Mesendoderm (in vitro differentiated cells): ENCODE data around the gene GNG7.
A peak's percentile ranks its signal among the peaks of the same experiment; 100 is the strongest.

ENCODE experiments used
- DNase-seq: peaks from one replicate; pipeline ENCODE4 v3.0.0; 2013
- H2AK5ac ChIP-seq: 2 replicates; pipeline ENCODE4 v1.6.1; 2013; ENCODE audit warnings: low read length, inconsistent platforms
- H2BK120ac ChIP-seq: 2 replicates; pipeline ENCODE4 v1.6.1; 2013; ENCODE audit warnings: low read depth, mild to moderate bottlenecking, low read length, moderate library complexity, mixed read lengths
- H2BK15ac ChIP-seq: replicated peaks from 2 replicates; pipeline ENCODE4 v1.6.1; 2013; ENCODE audit warnings: low read depth, mild to moderate bottlenecking, moderate library complexity
- H2BK5ac ChIP-seq: 2 replicates; pipeline ENCODE4 v1.6.1; 2013; ENCODE audit warnings: low read length, inconsistent platforms
- H3K18ac ChIP-seq: 2 replicates; pipeline ENCODE4 v1.6.1; 2013; ENCODE audit warnings: mild to moderate bottlenecking, low read length, mixed read lengths
- H3K23ac ChIP-seq: one replicate; pipeline ENCODE4 v1.6.1; 2013; ENCODE audit warnings: low read length
- H3K27ac ChIP-seq: 2 replicates; pipeline ENCODE4 v1.5.1; 2013; ENCODE audit warnings: low read depth, mild to moderate bottlenecking, inconsistent platforms, low read length, moderate library complexity
- H3K27me3 ChIP-seq: 2 replicates; pipeline ENCODE4 v1.6.1; 2013; ENCODE audit warnings: low read length, control low read depth, mild to moderate bottlenecking, inconsistent platforms; ENCODE audit not compliant: insufficient read depth, poor library complexity
- H3K36me3 ChIP-seq: 2 replicates; pipeline ENCODE4 v1.6.1; 2013; ENCODE audit warnings: low read length, inconsistent platforms; ENCODE audit not compliant: control insufficient read depth, insufficient read depth
- H3K4ac ChIP-seq: one replicate; pipeline ENCODE4 v1.6.1; 2013; ENCODE audit warnings: low read depth, mild to moderate bottlenecking, low read length, moderate library complexity
- H3K4me1 ChIP-seq: 2 replicates; pipeline ENCODE4 v1.6.1; 2013; ENCODE audit warnings: low read depth, low read length, inconsistent platforms; ENCODE audit not compliant: control insufficient read depth
- H3K4me2 ChIP-seq: 2 replicates; pipeline ENCODE4 v1.6.1; 2013; ENCODE audit warnings: low read length
- H3K4me3 ChIP-seq: 2 replicates; pipeline ENCODE4 v1.5.1; 2013; ENCODE audit warnings: mild to moderate bottlenecking, low read length
- H3K56ac ChIP-seq: one replicate; pipeline ENCODE4 v1.6.1; 2013; ENCODE audit warnings: low read length
- H3K79me1 ChIP-seq: 2 replicates; pipeline ENCODE4 v1.6.1; 2013; ENCODE audit warnings: low read length, inconsistent platforms
- H3K79me2 ChIP-seq: 2 replicates; pipeline ENCODE4 v1.6.1; 2013; ENCODE audit warnings: mild to moderate bottlenecking, low read length; ENCODE audit not compliant: control insufficient read depth, insufficient read depth
- H3K9ac ChIP-seq: 2 replicates; pipeline ENCODE4 v1.6.1; 2013; ENCODE audit warnings: low read length, inconsistent platforms
- H4K5ac ChIP-seq: one replicate; pipeline ENCODE4 v1.6.1; 2013; ENCODE audit warnings: low read length
- H4K8ac ChIP-seq: one replicate; pipeline ENCODE4 v1.6.1; 2013; ENCODE audit warnings: low read depth, mild to moderate bottlenecking, control low read depth, low read length, moderate library complexity
- WGBS: extraction: QIAGEN DNeasy Blood & Tissue Kit; methylation state at CpG from one replicate; pipeline ENCODE4 v1.1.7; 2013; ENCODE audit warnings: low lambda C conversion rate, missing lambda C conversion rate; ENCODE audit not compliant: insufficient coverage; ENCODE audit errors: extremely low coverage; 5-methylcytosine and 5-hydroxymethylcytosine counted together

The GNG7 gene

DNA sequence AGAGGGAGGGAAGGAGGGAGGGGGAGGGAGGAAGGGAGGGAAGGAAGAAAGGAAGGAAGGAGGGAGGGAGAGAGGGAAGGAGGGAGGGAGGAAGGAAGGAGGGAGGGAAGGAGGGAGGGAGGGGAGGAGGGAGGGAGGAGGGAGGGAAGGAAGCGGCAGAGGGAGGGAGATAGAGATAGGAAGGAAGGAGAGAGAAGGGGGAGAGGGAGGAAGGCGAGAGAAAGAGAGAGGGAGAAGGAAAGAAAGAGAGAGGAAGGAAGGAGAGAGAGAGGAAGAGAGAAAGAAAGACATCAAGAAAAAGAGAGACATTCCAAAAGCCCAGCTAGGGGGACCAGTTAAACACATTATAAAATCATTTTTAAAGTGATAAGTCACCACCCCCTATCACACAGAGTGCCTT is 62.5 kb downstream of the GNG7 start:
- no peaks in the 10 kb centered on the region for H3K36me3 ChIP-seq
- WGBS, result 100% methylated on average over 2 of the region's 2 CpGs

DNA sequence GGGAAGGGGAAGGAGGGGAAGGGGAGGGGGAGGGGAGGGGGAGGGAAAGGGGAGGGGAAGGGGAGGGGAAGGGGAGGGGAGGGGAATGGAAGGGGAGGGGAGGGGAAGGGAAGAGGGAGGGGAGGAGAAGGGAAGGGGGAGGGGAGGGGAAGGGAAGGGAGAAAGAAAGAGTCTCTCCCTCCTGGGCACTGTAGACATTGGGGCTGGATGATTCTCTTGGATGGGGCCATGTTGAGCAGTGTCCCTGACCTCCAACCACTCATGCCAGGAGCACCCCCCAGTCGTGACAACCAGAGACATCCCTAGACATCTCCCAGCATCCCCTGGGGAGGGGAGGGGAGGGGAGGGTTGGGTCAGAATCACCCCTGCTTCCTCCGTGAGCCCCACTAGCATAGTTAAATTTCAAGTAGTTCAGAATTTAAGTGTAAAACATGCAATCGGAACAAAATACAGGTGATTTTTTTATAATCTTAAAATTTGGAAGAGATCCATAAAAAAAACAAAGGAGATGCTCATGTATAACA is 64.0 kb downstream of the GNG7 start:
- no peak overlapping the region for H4K5ac ChIP-seq
- H3K79me1 ChIP-seq, result no peaks in the 10 kb centered on the region
- H3K4me1 ChIP-seq, result no peaks in the 10 kb centered on the region
- no peak overlapping the region for H3K9ac ChIP-seq
- DNase-seq, result no peak
- H3K79me2 ChIP-seq, result no peaks in the 10 kb centered on the region
- no peak overlapping the region for H3K27ac ChIP-seq
- no peak overlapping the region for H3K56ac ChIP-seq
- H3K4ac ChIP-seq, result no peak overlapping the region
- H3K4me2 ChIP-seq, result no peak overlapping the region
- WGBS, result no CpG with 5 or more reads among the region's 3 CpGs
- H2AK5ac ChIP-seq, result no peak overlapping the region
- H2BK5ac ChIP-seq, result no peak overlapping the region
- H3K4me3 ChIP-seq, result no peak overlapping the region
- no peaks in the 10 kb centered on the region for H3K36me3 ChIP-seq
- H4K8ac ChIP-seq, result no peak overlapping the region
- no peak overlapping the region for H3K18ac ChIP-seq
- H2BK15ac ChIP-seq, result no peak overlapping the region
- no peaks in the 10 kb centered on the region for H3K27me3 ChIP-seq
- no peak overlapping the region for H3K23ac ChIP-seq
- H2BK120ac ChIP-seq, result no peak overlapping the region

More for the DNA sequence above, 62.5 kb downstream of the GNG7 start:
- H3K79me1 ChIP-seq, result no peaks in the 10 kb centered on the region
- H3K27me3 ChIP-seq, result no peaks in the 10 kb centered on the region
- H4K5ac ChIP-seq, result no peak overlapping the region
- no peak overlapping the region for H3K56ac ChIP-seq
- no peak overlapping the region for H2BK5ac ChIP-seq
- H3K27ac ChIP-seq, result no peak overlapping the region
- no peak overlapping the region for H3K18ac ChIP-seq
- no peak overlapping the region for H2BK120ac ChIP-seq
- H3K4me3 ChIP-seq, result no peak overlapping the region
- no peak overlapping the region for H3K4ac ChIP-seq
- H3K79me2 ChIP-seq, result no peaks in the 10 kb centered on the region
- no peaks in the 10 kb centered on the region for H3K4me1 ChIP-seq
- no peak for DNase-seq
- no peak overlapping the region for H3K9ac ChIP-seq
- H4K8ac ChIP-seq, result no peak overlapping the region
- no peak overlapping the region for H2BK15ac ChIP-seq
- H3K4me2 ChIP-seq, result no peak overlapping the region
- no peak overlapping the region for H3K23ac ChIP-seq
- H2AK5ac ChIP-seq, result no peak overlapping the region

DNA sequence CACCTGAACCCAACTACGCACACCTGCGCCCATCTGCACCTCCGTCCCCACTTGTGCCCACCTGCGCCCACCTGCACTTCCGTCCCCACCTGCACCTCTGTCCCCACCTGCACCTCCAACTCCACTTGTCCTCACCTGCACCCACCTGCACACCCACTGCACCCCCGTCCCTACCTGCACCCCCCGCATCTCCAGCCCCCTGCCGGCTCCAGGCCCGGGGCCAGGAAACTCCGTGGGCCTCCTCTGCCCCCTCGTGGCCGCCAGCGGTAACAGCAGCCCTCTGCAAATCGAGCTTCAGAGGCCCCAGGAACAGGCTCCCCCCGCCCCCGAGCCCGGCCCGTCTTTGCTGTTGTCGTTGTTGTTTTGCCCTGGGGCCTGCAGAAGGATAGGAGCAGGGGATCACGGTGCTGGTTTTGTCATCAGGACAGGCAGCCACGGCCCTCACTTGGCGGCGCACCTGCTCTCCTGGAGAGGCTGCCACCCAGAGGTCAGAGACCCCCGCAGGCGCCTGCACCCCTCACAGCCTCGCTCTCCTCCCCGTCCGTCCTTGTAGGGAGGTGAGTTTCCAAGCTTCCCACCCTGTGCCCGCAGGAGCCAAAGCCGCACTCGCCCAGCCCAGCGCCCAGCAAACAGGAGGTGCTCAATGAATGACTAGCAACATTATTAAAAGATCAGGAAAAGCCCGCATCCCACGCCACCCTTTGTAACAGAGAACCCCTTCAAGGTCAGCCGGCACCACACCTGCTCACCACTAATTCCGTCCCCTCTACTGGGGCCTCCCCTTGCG is 65.4 kb downstream of the GNG7 start:
- Histone ChIP-seq H2AK5ac (no peak overlapping the region), H2BK120ac (no peak overlapping the region), H3K79me2 (no peaks in the 10 kb centered on the region), H3K79me1 (no peaks in the 10 kb centered on the region), H3K18ac (no peak overlapping the region), H3K23ac (no peak overlapping the region), H2BK5ac (no peak overlapping the region), H4K5ac (no peak overlapping the region), H3K36me3 (no peaks in the 10 kb centered on the region), H3K9ac (peak overlapping the region; percentile 13), H3K4ac (no peak overlapping the region), H3K27me3 (no peaks in the 10 kb centered on the region), H3K4me3 (no peak overlapping the region), H3K27ac (no peak overlapping the region), H3K4me1 (no peaks in the 10 kb centered on the region), H2BK15ac (no peak overlapping the region), H4K8ac (no peak overlapping the region), H3K56ac (peak overlapping the region; percentile 17), H3K4me2 (peak overlapping the region; percentile 16)
- peak; percentile 84 for DNase-seq
- WGBS, result no CpG with 5 or more reads among the region's 37 CpGs

DNA sequence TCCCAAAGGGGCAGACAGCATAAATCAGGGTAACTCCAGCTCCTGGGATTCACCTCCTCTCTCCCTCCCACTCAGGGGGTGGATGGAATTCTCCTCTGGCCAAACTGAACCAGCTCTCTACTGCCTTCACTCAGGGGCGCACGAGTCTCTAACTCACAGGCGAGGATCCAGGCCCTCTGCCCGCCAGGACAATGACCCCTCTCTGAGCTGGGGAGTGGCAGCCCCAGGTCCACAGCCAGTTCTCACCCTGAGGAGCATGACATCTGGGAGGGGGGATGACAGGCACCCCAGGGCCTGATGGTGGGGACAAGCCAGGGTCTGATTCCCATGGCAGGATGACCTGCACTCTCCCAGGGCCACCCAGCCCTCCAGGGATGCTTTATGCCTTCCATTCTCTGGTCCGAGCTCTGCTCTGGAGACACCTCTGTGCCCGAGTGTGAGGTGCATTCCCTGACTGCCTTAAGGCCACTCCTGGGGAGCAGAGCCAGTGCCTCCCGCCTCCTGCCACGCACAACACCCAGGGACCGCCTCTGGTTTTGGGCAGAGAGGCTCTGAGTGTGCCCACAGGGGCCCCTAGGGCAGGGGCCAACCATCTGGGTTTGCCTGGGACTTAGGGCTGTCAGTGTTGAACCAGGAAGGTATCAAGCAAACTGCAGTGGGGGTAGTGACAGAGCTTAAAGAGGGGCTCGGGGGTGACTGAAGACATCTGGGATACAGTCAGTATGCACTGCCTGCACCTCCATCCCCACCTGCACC is 66.2 kb downstream of the GNG7 start:
- Histone ChIP-seq H3K4me2 (no peak overlapping the region), H3K56ac (no peak overlapping the region), H3K4me1 (no peaks in the 10 kb centered on the region), H3K18ac (no peak overlapping the region), H3K4me3 (no peak overlapping the region), H3K79me2 (no peaks in the 10 kb centered on the region), H2AK5ac (no peak overlapping the region), H2BK15ac (no peak overlapping the region), H3K27me3 (no peaks in the 10 kb centered on the region), H4K8ac (no peak overlapping the region), H3K23ac (no peak overlapping the region), H2BK120ac (no peak overlapping the region), H3K4ac (no peak overlapping the region), H3K27ac (no peak overlapping the region), H3K79me1 (no peaks in the 10 kb centered on the region), H3K36me3 (no peaks in the 10 kb centered on the region), H2BK5ac (no peak overlapping the region), H3K9ac (no peak overlapping the region), H4K5ac (no peak overlapping the region)
- WGBS, result no CpG with 5 or more reads among the region's 10 CpGs
- DNase-seq, result no peak

DNA sequence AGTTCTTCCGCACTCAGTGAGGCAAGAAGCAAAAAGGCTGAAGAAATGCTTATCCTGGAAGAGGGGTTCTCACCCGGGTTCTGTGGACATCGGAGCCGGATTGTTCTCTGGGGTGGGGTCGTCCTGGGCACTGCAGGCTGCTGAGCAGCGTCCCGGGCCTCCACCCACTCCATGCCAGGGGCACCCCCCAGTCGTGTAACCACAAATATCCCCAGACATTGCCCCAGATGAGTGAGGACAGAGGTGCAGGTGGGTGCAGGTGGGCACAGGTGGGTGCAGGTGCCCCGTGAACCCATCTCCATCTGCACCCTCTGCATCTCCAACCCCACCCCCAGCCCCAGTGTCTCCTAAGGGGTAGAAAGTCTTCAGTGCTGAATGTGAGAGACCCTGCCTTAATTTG is 67.5 kb downstream of the GNG7 start:
- H3K4me3 ChIP-seq, result no peak overlapping the region
- no peak overlapping the region for H3K18ac ChIP-seq
- no peak overlapping the region for H2BK5ac ChIP-seq
- H3K4ac ChIP-seq, result no peak overlapping the region
- no peak overlapping the region for H2AK5ac ChIP-seq
- no peak overlapping the region for H4K5ac ChIP-seq
- no peaks in the 10 kb centered on the region for H3K79me1 ChIP-seq
- no peaks in the 10 kb centered on the region for H3K79me2 ChIP-seq
- H3K4me2 ChIP-seq, result no peak overlapping the region
- H3K27ac ChIP-seq, result no peak overlapping the region
- no peak for DNase-seq
- no peak overlapping the region for H3K9ac ChIP-seq
- H3K27me3 ChIP-seq, result no peaks in the 10 kb centered on the region
- H4K8ac ChIP-seq, result no peak overlapping the region
- H3K23ac ChIP-seq, result no peak overlapping the region
- WGBS, result no CpG with 5 or more reads among the region's 9 CpGs
- no peak overlapping the region for H2BK120ac ChIP-seq
- H3K4me1 ChIP-seq, result no peaks in the 10 kb centered on the region
- no peak overlapping the region for H3K56ac ChIP-seq
- H2BK15ac ChIP-seq, result no peak overlapping the region
- no peaks in the 10 kb centered on the region for H3K36me3 ChIP-seq
